Measurements from ENCODE around the gene STS.

The STS gene

DNA sequence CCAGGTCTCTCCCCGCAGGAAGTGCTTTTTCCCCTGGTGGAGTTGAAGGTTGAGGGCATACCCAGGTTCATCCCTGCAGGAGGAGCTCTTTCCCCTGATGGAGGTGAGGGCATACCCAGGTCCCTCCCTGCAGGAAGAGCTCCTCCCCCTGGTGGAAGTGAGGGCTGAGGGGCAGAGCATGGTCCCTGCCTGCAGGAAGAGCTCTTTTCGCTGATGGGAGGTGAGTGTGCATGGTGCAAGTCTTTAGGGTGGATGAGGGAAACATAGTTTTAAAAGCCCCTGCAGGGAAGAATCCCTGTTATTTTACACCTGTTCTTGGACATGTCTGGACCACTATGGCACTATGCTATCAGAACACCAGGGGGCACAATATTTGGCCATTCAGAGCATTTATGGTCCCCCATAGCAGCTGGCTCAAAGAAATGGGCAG is 44.2 kb downstream of the STS start:
- Histone ChIP-seq H3K4me2 (ENCODE audit: low read length) (no peak overlapping the region), H2AFZ (ENCODE audit: low read depth, low read length) (no peak overlapping the region), H3K9me3 (ENCODE audit: insufficient read depth, low read length) (no peaks in the 10 kb centered on the region), H3K9ac (ENCODE audit: low read length) (no peak overlapping the region), H3K36me3 (replicated peaks; ENCODE audit: low read depth, low read length) (no peaks in the 10 kb centered on the region), H4K20me1 (ENCODE audit: insufficient read depth, low read length) (no peaks in the 10 kb centered on the region), H3K4me3 (ENCODE audit: low read length) (no peak overlapping the region), H3K4me1 (ENCODE audit: low read length) (no peaks in the 10 kb centered on the region), H3K27me3 (ENCODE audit: low read depth, low read length) (no peaks in the 10 kb centered on the region), H3K27ac (ENCODE audit: low read length) (no peak overlapping the region), H3K79me2 (ENCODE audit: low read length) (no peaks in the 10 kb centered on the region)
- peak; percentile 47 for TF ChIP-seq CTCF (IDR thresholded peaks at IDR 0.05; ENCODE audit: low read depth, low read length)
- no peak for TF ChIP-seq EZH2phosphoT487 (IDR thresholded peaks at IDR 0.05; ENCODE audit: low read depth)

- Histone ChIP-seq H3K79me2 (ENCODE audit: low read length) (no peaks in the 10 kb centered on the region), H3K9me3 (ENCODE audit: insufficient read depth, low read length) (no peaks in the 10 kb centered on the region), H3K4me3 (ENCODE audit: low read length) (no peak overlapping the region), H4K20me1 (ENCODE audit: insufficient read depth, low read length) (no peaks in the 10 kb centered on the region), H2AFZ (ENCODE audit: low read depth, low read length) (no peak overlapping the region), H3K27me3 (ENCODE audit: low read depth, low read length) (no peaks in the 10 kb centered on the region), H3K4me1 (ENCODE audit: low read length) (no peaks in the 10 kb centered on the region), H3K27ac (ENCODE audit: low read length) (no peak overlapping the region), H3K4me2 (ENCODE audit: low read length) (no peak overlapping the region), H3K9ac (ENCODE audit: low read length) (no peak overlapping the region), H3K36me3 (replicated peaks; ENCODE audit: low read depth, low read length) (no peaks in the 10 kb centered on the region)
- no peak for TF ChIP-seq CTCF (IDR thresholded peaks at IDR 0.05; ENCODE audit: low read depth, low read length)
- TF ChIP-seq EZH2phosphoT487 (IDR thresholded peaks at IDR 0.05; ENCODE audit: low read depth), result no peak
Observed at GRCh38 chrX:7192871-7193270, 45.4 kb downstream of the STS start.

DNA sequence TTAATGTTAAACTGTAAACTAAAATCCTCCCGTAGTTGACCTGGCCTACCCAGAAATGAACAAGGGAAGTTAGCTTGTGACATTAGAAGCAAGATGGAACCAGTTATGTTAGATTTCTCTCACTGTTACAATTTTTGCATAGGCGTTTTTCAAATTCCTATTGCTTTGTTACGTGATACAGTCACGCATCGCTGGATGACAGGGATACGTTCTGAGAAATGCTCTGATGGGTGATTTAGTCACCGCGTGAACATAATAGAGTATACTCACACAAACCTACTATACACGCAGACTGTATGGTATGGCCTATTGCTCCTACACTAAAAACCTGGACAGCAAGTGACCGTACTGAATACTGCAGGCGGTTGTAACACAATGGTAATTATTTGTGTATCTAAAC is 47.1 kb downstream of the STS start:
- H3K27me3 ChIP-seq (ENCODE audit: low read depth, low read length), result no peaks in the 10 kb centered on the region
- no peaks in the 10 kb centered on the region for H3K9me3 ChIP-seq (ENCODE audit: insufficient read depth, low read length)
- TF ChIP-seq CTCF (IDR thresholded peaks at IDR 0.05; ENCODE audit: low read depth, low read length) (no peak), EZH2phosphoT487 (IDR thresholded peaks at IDR 0.05; ENCODE audit: low read depth) (no peak)
- H3K9ac ChIP-seq (ENCODE audit: low read length), result no peak overlapping the region
- H3K27ac ChIP-seq (ENCODE audit: low read length), result no peak overlapping the region
- H3K79me2 ChIP-seq (ENCODE audit: low read length), result no peaks in the 10 kb centered on the region
- H3K4me3 ChIP-seq (ENCODE audit: low read length), result no peak overlapping the region
- no peaks in the 10 kb centered on the region for H4K20me1 ChIP-seq (ENCODE audit: insufficient read depth, low read length)
- no peak overlapping the region for H2AFZ ChIP-seq (ENCODE audit: low read depth, low read length)
- H3K4me1 ChIP-seq (ENCODE audit: low read length), result no peaks in the 10 kb centered on the region
- no peak overlapping the region for H3K4me2 ChIP-seq (ENCODE audit: low read length)
- no peaks in the 10 kb centered on the region for H3K36me3 ChIP-seq (replicated peaks; ENCODE audit: low read depth, low read length)
